SJCRH30 (cell line): ENCODE results near the gene KBTBD3. TPM values are rescaled to one million over a fixed set of nuclear protein-coding genes. Genes with fewer than 3 reads are reported as not detected.

Source experiments
- total RNA-seq: library from RNA; depleted of rRNA; stranded (reverse); fragments of >200 nt; shearing (Covaris generic); gene quantifications from 2 replicates; pipeline ENCODE4 v1.2.3, GENCODE V29; 2014; rRNA removed

The KBTBD3 gene
- total RNA-seq, 1 experiment from 2014 or later = 2.3 TPM

Other genes with a start within 250 kb of the KBTBD3 start
- gene MSANTD4, start 55.1 kb downstream of the KBTBD3 start, total RNA-seq = 16.5 and 18.4 TPM in 2 replicates
- 72.9 and 73.8 TPM in 2 replicates for gene AASDHPPT, start 315 bp upstream of the KBTBD3 start, total RNA-seq